ENCODE measurements around the gene ZAR1L.

DNA sequence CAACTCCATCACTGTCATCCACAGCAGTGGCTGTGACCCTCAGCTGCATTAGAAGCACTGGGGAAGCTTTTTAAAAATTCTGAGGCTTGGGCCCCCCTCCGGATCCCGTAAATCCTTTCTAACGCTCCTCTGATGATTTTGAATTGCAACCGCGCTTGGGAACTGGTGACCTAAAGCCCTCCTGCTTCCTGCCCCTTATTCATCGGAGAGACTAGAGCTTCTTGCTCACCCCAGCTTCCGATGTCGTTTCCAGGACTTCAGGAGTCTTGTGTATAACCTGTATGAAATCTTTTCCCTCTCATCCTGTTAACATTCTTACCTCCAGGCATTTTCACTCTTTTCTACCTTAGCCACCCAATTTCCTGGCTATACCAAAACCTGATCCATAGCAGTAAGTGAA, 14.8 kb downstream of the ZAR1L start:
- TF ChIP-seq, protein P1, sequence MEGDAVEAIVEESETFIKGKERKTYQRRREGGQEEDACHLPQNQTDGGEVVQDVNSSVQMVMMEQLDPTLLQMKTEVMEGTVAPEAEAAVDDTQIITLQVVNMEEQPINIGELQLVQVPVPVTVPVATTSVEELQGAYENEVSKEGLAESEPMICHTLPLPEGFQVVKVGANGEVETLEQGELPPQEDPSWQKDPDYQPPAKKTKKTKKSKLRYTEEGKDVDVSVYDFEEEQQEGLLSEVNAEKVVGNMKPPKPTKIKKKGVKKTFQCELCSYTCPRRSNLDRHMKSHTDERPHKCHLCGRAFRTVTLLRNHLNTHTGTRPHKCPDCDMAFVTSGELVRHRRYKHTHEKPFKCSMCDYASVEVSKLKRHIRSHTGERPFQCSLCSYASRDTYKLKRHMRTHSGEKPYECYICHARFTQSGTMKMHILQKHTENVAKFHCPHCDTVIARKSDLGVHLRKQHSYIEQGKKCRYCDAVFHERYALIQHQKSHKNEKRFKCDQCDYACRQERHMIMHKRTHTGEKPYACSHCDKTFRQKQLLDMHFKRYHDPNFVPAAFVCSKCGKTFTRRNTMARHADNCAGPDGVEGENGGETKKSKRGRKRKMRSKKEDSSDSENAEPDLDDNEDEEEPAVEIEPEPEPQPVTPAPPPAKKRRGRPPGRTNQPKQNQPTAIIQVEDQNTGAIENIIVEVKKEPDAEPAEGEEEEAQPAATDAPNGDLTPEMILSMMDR (IDR thresholded peaks at IDR 0.05) = no peak
- TF ChIP-seq POLR2A (IDR thresholded peaks at IDR 0.05) = no peak
